GM21526 (cell line): ENCODE results near the gene RASL11A.
"Not testable (repeated sequence)": the region's sequence is repeated elsewhere in the genome, so short reads cannot be mapped to it uniquely, and the experiment has no call there.

Source experiments
- ATAC-seq: cut with Tn5 transposase; IDR thresholded peaks from one replicate; pipeline ENCODE4 v1.9.1; 2021; ENCODE audit warnings: moderate library complexity; ENCODE audit not compliant: unreplicated experiment, low FRiP score

The RASL11A gene

DNA sequence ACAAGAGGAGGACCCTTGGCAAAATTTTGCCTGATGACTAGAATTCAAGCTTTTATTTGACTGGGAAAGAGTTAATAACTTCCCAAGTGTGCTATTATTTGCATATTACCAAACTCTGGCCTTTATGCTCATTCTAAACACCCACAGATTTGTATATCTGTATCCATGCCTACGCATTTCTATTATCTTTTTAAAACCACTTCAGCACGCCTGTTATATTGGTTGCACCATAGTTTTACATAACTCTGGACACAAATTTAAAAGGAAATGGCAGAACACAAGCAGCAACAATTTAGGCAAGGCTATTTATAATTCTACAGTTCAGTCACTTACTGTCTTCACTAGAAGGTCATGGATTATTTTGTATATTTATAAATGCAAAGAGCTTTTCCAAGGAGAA, 3.7 kb upstream of the RASL11A start:
- ATAC-seq, result no peak

DNA sequence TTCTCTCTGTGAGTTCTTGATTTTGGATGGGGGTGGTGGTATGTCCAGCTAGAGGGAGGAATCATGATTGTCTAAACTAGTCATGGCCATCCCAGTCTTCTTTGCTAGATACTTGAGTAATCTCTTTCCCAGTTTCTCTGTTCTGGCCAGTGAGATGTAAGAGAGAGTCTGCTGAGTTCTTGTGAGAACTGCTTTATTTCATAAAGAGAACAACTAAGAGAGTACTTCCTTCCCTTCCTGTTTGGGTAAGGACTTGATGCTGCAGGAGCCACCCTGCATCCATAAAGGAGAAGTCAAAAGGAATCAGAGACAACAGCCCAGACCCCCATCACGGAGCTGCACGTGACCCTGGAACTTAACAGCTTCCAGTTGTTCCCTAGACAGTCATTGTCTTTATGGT, 3.0 kb upstream of the RASL11A start:
- no peak for ATAC-seq

DNA sequence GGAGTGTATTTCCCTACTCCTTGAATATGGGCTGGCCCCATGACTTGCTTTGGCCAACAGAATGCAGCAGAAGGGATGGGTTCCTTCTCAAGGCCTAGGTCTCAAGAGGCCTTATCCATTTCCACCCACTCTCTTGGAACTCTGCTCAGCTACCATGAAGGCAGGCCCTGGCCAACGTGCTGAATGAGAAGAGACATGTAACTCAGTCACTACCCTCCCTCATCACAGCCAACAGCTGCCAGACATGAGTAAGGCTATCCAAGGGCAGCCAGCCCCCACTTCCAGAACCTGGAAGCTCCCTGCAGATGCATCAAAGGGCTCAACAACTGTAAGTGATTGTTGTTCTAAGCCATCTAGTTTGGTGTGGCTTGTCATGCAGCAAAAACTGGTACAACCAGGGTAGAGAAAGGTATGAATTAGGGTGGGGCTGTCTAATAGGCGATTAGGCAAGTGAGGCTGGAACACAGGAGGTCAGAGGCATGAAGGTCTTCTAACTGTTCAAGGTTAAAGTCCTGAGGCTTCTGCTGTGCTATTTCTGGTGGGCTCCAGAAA, 1.4 kb upstream of the RASL11A start:
- ATAC-seq, result no peak

DNA sequence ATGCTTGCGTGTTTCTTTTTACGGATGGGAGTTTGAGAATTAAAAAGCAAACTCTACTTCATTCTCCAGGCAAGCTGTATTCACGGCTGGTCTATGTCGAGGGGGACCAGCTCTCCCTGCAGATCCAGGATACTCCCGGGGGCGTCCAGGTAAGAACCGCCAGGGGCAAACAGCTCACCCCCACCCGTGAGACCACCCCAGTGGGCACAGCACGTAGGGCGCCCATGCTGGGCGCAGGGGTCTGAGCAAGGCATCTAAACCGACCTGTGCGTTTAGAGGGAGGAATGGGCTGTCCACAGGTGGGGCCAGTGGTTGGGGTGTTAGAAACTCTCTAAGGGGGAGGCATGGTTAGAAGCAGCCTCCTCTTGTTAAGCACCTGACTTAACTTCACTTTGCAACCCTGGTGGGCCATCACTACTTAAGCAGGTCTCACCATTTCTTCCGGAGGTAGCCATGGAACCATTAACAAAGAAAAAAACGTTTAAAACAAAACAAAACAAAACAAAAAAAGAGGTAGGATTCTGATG, 1.0 kb downstream of the RASL11A start:
- ATAC-seq, result no peak

DNA sequence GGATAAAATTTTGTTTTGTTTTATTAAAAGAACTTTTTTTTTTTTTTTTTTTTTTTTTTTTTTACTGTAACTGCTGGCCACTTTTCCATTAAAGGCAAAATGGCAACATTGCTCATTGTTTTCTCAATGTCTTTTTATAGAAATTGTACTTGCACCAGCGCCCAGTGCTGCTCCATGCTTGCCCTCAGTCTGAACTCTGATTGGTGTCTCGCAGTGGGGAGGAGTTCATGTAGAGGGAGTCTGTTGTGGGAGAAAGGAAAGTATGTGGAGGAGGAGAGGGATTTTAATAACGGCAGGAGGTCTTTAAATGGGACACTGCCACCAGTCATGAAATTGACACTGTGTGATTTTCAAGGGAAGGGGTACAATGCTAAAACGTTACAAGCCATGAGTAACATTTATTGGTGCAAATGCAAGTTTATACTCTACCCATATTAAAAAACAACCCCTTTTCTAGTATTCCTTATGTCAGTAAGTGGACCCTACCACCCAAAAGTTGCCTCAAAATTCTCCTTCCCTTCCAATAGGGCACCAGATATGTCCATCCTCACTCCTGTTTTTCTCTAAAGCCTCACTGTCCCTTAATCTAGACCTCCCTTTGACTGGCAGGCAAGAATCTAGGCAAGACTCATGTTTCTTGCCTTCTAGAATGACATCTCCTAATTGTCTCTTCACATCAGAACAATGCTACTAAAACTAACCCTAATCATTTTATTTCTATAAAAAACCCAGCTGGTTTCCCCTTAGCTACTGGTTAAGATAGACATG, 3.2 kb downstream of the RASL11A start:
- ATAC-seq, result no peak

DNA sequence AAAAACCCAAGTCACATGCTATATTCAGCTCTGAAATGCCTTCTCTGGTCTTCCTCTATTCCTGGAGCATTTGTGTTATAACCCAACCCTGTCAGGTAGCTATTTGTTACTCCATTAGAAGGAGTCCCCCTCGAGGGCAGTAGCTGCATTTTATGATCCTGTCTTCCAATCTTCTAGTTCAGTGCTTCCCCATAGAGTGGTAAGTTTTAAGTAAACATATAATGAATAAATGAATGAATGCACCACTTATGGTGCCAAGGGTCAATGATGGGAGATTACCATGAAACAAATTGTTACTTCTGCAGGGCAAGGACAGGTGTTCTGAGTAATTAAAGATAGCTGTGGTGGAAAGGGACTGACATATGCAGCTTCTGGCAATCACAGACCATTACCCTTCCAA, 4.0 kb downstream of the RASL11A start:
- ATAC-seq, result no peak

DNA sequence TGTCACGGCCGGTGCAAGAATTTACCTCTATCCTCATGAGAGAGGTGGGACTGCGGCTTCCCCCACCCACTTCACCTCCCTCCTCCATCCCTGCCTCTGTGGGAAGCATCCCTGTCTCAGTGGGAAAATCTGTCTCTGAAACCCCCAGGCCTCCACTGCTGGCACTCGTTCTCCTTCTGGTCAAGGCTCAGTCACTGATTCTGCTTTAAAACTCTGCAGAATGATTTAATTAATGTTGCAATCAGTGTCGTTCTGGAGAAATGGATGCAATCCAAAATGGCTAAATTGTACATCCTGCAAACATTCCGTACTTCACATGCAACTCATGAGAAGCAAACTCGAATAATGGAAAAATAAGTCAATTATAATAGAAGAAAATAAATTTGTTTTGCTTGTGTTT, 5.6 kb downstream of the RASL11A start:
- no peak for ATAC-seq

DNA sequence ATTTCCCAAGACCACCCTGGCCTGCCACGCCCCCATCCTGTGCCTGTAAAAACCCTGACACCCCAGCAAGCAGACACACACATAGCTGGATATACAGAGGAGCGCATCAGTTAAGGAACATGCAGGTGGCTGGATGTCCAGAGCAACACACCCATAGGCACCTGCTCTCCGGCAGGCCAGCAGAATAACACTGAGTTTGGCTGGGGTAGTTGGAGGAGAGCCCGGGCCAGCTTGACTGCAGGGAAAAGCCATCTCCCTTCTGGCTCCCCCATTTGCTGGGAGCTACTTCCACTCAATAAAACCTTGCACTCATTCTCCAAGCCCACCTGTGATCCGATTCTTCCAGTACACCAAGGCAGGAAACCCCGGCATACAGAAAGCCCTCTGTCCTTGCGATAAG, 8.9 kb downstream of the RASL11A start:
- no peak for ATAC-seq

DNA sequence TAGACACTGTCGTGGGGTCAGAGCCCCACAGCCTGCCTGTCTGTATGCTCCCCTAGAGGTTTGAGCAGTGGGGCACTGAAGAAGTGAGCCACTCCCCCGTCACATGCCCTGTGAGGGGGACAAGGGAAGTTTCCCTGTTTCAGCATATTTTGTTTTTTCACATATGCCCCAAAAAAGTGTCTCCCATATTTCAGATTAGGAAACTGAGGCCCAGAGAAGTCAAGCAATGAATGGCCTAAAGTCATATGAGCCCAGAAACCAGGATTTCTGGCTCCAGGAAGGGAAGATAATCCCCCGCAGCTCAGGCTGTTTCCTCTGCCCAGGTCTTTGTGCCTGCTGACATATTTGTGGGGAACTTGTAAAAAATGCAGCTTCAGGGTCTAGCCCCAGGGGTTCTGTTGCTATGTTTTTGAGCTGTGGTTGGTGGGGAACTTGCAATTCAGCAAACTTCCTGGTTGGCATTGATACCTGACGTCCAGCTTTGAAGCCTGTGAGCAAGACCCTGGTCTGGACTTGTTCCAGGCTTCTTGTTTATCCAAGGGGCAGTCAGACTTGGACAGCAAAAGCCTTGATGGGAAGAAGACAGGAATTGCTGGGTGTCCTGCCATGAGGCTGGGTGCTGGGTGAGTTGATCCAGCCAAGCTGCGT, 9.5 kb downstream of the RASL11A start:
- no peak for ATAC-seq

DNA sequence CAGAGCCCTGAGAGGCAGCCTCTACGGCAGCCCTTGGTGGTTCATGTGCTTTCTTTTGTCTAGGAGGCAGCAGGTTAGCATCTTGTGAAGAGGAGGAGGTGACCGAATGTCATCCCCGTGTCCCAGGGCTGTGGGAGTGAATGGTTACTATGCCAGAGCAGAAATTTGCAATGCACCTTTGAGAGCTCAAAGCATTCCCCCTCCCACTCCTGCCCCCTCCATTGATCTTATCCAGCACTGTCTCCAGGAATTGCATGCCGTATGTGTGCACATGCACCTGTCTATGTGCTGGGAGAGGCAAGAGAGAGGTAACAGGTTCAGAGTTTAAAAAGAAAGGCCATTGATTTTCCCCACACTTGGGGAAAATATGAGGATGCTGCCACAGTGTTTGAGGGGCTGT, 10.2 kb downstream of the RASL11A start:
- ATAC-seq, result no peak

DNA sequence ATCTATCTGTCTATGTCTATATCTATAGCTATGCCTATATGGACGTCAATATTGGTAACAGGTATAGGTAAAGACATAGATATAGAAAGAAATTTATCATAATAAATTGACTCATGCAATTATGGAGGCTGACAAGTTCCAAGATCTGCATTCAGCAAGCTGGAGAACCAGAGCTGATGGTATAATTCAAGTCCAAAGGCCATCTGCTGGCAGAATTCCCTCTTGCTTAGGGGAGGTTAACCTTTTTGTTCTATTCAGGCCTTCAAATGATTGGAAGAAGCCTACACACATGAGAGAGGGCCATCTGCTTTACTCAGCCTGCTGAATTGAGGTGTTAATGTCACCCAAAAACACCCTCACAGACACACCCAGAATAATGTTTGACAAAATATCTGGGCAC, 10.8 kb downstream of the RASL11A start:
- no peak for ATAC-seq

DNA sequence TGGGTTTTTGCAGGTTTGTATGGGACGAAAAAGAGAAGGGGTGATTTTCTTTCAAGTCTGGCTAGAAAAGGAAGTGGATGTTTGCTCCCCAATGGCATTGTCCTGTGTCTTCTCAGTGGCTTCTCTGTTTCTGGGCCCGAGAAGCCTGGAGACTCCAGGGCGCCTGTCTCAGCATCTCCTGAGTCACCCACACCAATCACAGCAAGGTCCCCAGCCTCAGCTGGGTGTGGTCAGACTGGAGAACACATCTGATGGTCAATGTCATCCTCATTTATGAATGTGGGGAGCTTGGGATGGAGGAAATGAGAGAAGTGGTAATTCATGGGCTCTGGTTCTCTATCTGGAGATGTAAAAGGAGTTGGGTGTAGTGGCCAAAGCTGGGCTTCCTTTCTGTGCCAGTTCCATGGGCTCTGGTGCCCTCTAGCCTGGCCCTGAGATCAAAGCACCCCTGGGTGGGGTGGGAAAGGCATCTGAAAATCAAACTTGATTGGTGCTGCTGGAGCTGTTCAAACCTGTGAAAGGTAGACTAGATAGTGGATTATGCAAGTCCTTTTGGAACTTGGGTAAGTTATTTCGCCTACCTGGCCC, 13.4 kb downstream of the RASL11A start:
- ATAC-seq, result no peak

DNA sequence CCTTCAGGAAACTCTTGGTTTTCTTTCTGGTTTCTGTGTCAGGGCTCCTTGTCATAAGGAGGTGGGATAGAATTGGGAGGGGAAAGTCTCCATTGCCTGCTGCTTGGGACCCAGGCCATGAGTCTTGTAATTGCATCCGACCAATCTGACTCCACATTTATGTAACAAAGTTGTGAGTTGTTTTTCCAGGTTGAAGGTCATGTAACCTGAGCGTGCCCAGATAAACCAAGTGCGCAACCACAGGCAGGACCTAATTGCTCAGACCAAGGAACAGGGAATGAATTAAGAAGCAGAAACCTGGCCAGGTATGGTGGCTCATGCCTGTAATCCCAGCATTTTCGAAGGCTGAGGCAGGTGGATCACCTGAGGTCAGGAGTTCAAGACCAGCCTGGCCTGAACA, 17.8 kb downstream of the RASL11A start:
- ATAC-seq, result no peak

DNA sequence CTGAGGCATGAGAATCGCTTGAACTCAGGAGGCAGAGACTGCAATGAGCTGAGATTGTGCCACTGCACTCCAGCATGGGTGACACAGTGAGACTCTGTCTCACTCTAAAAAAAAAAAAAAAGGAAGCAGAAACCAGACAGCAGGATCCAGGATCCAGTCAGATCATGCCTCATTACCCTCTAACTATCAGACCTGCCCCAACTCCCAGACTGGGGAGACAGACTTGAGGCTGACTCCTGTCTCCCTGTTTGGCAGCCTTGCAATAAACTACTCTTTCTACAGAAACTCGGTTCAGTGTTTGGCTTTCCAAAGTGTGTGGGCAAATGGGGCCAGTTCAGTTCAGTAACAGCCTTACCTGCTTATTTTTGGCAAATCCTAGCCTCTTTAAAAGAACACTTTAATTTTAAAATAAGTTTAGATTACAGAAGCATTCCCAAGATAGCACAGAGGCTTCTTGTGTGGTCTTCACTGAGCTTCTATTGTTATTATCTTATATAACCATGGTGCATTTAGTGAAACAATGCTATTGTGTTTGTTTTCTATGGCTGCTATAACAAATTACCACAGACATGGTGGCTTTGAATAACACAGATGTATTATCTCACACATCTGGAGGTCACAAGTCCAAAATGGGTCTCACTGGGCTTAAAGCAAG, 18.5 kb downstream of the RASL11A start:
- ATAC-seq, result no peak

DNA sequence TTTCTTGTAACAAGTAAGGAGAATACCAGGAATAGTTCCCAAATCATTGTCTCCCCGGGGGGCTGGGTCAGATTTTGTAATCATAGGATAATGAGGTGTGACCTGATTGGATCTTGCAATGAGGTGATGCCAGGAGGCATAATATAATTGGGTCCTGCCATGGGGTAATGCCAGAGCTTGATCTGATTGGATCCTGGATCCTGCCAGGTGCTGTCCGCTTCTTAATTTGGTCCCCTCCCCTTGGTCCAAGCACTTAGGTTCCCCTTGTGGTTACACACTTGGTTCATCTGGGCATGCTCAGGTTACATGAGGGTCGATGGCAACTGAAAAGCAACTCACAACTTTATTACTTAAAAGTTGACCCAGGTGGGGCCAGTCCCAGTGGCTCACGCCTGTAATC, 20.1 kb downstream of the RASL11A start:
- ATAC-seq, result no peak

DNA sequence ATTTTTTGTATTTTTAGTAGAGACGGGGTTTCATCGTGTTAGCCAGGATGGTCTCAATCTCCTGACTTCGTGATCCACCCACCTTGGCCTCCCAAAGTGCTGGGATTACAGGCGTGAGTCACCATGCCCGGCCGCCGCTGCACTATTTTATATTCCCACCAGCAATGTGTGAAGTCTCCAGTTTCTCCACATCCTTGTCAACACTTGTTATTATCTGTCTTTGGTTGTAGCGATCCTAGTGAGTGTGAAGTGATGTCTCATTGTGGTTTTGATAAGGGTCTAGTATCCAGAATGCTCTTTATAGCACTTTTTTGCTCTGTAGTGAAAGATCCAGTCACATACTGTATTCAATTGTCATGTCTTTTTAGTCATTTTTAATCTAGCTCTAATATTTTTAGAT, 21.3 kb downstream of the RASL11A start:
- not testable (repeated sequence) for ATAC-seq

DNA sequence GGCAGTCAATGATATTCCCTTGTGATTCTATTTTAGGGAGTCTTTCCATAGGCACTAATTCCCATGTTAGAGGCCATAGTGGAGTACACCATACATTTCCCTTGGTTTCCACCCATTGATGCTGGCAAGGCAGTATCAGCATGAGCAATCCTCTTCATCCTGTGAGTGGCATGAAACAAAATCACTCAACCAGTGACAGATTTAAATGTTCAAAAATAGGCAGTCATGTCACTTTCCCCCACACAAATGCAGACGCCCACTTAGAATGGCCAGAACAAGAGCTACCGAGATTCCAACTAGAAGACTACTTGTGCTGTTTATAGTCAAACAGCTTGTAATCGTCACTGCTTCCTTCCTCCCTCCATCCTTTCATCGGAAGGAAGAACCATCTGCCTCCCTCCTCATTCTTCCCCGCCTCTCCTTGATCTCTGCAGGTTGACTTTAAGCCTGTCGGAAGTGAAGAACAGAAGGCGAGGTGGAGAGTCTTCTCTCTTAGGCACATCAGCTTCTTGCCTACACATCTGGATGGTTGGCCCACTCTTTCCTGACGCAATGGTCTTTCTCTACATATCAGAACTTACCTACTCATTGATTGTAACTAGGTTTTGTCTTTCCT, 22.6 kb downstream of the RASL11A start:
- no peak for ATAC-seq

DNA sequence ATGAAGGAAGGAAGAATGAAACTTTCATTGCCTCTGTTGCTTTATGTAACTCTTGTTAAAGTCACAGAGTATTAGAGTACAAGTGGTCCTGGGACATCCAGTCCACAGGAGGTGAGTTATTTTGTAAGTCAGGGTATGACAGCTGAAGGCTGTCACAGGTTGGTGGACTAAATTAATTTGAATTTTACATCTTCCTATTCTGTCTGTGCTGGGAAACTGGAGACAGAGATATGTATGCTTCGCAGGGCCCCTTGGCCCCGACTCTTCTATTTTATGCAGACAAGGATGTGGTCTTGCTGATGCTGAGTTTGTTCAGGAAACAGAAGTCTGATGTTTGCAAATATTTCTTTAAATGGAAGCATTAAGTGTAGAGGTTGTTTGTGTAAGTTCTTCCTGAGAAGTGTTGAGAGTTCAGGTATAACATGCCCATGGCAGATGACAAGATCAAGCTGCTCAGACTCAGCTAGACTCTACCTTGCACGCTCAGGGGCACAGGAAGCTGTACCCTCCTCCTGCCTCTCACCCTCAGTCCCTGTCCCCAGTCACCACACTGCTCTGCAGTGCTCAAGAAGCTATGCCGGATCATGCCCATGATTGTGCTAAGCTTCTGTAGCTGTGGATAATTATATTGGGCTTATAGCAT, 23.4 kb downstream of the RASL11A start:
- ATAC-seq, result no peak

DNA sequence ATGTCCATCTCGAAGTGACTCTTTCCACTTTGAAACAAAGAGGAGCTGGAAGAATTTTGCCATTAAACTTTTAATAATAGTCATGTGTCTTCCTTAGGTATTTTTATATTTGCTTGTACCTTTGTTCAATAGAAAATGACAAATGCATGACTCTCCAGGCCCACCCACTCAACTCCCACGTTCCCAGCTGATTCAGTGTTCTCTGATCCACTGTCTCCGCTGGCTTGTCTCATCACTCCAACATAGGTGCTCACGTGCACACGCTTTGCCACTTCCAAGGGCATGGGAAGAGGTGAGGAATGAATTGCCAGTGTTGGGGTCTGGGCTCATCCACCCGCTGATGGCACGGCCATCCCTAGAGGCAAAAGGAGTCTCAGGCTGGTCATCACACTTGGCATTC, 24.5 kb downstream of the RASL11A start:
- no peak for ATAC-seq

DNA sequence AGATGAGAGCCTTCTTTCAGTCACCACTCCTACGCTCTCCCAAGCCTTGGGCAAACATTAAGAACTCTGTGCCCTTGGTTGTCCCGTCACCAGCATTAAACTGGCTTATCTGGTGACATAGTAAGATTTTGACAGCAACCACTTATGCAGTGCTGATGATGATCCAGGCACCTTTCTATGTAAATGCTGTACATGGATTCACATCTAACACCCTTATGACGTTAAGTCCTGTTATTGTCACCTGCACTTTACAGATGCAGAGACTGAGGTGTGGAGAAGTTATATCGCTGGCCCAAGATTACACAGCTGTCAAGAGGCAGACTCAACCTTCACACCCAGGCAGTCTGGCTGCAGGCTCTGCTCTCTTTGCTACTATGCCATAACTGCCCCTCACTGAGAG, 25.0 kb downstream of the RASL11A start:
- no peak for ATAC-seq
